Neural progenitor cell (in vitro differentiated cells): ENCODE results near the gene MED6.

ENCODE experiments used
- CTCF ChIP-seq: fragments of 200-600 bp; sonication (generic); IDR thresholded peaks from 2 replicates; pipeline ENCODE4 v1.5.1; 2017; ENCODE audit warnings: antibody characterized with exemption, mild to moderate bottlenecking
- EZH2phosphoT487 ChIP-seq: fragments of 200-600 bp; sonication (generic); IDR thresholded peaks from 2 replicates; pipeline ENCODE4 v1.6.1; 2017; ENCODE audit warnings: antibody characterized with exemption

GRCh38 chr14:70555890-70556289, 44.6 kb downstream of the MED6 start:
- TF ChIP-seq CTCF (no peak), EZH2phosphoT487 (no peak)
